Umbilical cord (tissue), 2 donors: ENCODE results near the gene ABHD1. TPM values are rescaled to one million over a fixed set of nuclear protein-coding genes. Genes with fewer than 3 reads are reported as not detected.
"Not testable (repeated sequence)": the region's sequence is repeated elsewhere in the genome, so short reads cannot be mapped to it uniquely, and the experiment has no call there.

Experiments
- DNase-seq: peaks from one replicate; pipeline ENCODE4 v3.0.0-alpha.2; 2015; ENCODE audit warnings: low spot score
- total RNA-seq: library from RNA; depleted of rRNA; stranded (reverse); fragments of >200 nt; gene quantifications from one replicate; pipeline ENCODE4 v1.2.3, GENCODE V29; 2014; ENCODE audit warnings: low replicate concordance; ENCODE audit not compliant: insufficient read depth

ABHD1 gene
- total RNA-seq = 1.2 TPM

DNA sequence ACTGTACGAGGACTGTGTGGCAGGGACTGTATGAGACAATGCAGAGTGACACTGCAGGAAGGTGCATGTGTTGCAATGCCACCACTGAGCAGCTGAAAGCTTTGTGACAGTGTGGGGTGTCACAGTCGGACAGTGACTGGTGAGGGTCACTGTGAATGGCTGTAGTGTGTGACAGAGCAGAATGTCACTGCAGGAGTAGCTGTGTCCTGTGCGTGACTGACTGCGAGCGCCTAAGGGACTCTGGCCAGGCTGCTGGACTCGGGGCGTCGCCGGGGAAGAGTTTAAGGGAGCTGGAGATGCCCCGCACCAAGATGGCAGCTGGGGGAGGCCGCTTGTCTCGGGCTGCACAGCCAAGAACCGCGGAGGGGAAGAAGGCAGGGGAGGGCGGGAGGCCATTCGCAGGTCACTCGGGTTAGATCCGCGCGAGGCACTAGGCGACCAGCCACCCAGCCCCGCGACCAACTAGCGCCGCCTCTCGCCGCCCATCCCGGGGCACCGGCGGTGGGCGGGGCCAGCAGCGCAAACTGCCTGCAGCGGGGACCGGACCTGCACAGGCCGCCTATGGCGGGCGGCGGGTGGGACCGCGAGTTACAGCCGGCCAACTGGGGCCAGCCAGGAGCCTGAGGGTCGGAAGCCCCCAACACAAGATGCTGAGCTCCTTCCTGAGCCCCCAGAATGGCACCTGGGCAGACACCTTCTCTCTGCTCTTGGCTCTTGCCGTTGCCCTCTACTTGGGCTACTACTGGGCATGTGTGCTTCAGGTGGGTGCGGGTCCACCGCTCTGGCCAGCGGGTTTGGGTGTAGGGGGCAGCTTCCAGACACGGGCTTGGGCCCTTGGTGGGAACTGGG is at the start of gene ABHD1:
ABHD1 (plus strand) TSS at position 514 of the 849 bp plus-strand sequence; CDS start at position 648, 134 bp downstream.
- DNase-seq = peak; percentile 19

DNA sequence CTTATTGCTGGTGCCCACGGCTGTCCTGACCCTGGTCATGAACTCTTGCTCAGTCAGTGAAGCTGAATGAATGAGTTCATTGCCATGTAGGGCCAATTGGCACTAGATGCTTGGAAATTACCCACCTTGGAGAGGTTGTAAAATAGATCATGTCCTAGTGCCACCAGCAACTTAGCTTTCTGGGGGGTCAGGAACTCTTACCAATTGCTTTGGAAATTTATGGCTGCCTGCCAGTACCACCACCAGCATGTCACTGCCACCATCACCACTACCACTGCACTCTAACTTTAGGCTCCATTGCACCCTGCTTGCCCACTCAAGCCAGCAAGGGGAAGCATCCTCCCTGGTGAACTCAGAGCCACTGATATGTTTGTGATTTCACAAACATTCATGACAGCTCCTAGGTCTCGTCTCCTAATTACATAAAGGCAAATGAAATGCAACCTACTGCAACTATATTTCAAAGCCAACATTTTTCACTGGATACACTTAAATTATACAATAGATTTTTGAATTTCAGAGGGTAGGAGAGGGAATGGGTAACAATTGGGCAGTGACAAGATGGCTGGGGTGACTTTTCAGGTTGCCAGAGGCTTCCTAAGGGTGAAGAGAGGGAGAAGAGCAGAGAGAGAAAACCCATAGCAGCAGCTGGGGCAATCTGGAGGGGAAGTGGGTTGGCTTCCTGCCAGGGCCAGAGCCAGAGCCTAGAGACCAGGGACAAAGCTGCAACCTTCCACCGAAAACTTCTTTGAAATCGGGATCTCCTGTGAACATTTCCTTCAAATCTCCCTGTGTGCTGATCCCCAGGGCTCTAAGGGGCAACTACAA is 48.7 kb upstream of the ABHD1 start:
- DNase-seq = peak; percentile 65

- DNase-seq = not testable (repeated sequence)
These were observed 48.1 kb upstream of the ABHD1 start for GRCh38 chr2:27075566-27075871.

DNA sequence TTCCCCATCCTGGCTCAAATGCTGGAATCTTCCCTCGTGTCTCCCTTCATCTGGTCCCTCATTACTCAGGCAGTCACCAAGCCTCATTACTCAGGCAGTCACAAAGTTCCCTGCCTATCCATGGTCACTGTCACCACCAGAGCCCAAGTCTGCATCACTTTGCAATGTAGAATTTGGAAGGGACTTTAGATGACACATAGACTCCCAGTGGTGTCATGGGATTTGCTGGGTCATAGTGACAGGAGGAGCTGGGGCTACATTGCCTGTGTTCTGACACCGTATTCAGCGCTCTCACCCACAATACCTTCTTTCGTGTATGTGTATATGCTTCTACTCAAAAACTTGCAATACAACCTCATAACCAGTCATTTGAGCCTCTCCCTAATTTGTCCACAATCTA is 47.3 kb upstream of the ABHD1 start:
- DNase-seq = no peak

- DNase-seq = no peak
These were observed 46.4 kb upstream of the ABHD1 start for GRCh38 chr2:27077231-27077630.

DNA sequence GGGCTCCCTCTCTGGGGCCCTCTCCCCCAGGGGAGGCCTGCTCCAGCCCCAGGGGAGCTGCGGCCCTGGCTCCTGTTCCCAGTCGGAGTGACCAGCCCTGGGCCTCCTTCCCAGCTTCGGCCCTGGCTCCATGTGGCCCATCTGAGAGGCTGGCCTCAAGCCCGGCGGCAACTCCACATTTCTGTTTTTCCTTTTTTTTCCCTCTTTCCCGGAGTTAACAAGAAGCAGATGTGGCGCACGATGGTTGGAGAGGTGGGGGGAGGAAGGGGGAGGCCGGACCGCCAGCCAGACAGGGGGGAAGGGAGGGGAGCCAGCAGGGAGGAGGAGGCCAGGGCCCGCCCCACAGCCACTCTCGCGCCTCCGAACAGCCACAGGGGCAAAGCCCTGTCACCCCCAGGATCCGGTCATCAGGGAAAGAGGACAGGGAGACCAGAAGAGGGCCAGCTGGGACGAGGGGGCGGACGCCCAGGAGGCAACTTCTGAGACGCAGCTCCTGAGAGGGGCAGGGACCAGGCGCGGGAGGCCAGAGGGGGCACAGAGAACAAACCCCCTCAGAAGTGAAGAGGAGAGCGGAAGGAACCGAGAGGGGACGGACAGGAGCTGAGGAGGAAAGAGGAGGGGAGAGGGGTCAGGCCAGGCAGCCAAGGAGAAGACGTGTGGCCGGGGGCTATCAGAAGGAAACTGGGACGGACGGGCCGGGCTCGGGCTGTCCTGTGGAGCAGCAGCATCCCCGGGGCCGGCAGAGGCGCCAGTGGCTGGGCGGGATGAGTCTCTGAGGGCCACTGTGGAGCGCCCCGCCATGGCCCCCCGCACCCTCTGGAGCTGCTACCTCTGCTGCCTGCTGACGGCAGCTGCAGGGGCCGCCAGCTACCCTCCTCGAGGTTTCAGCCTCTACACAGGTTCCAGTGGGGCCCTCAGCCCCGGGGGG is 45.1 kb upstream of the ABHD1 start, which contains the start of gene EMILIN1:
EMILIN1 (plus strand) TSS at position 349 of the 928 bp plus-strand sequence; CDS start at position 800, 451 bp downstream.
- peak; percentile 97 for DNase-seq

DNA sequence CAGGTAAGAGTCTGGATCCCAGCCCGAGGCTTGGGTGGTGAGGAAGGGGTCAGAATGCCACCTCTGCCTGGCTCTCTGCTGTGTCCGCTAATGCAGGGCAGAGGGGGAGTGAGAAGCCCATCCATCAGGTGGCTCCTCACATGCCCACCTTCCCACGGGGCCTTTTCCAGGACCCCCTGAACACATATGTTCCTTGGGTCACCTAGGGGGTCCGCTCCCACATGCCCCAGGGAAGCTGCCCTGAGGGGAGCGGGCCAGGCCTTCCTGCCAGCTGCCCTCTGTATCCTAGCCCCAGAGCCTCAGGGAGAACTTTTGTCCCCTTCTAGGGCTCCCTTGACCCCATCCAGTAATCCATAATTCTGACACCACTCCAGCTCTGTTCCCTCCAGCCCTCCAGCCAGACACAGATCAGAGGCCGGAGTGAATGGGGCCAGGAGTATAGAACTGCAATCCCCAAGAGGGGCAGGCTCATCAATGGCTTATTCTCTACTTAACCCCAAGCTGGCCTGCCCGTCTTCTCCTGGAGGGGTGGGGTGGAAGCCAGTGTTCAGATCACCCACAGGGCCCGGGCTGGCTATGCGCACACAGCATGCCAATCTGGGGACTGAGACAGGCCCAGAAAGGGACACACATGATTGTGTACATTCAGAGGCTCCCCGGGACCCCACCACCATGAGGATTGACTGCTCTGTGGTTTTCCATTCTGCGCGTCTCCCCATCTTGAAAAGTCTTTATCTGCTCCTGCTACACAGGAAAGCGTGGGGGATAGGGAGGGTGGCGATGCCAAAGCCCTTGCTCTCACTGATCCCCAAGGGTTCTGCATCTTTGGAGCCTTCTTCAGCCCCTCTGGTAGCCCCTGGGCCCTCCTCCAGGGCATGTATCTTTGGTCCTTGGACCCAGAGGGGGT is 44.1 kb upstream of the ABHD1 start:
- DNase-seq = no peak

GRCh38 chr2:27080140-27080469 is 43.5 kb upstream of the ABHD1 start:
- DNase-seq = no peak

GRCh38 chr2:27080603-27080936 is 43.0 kb upstream of the ABHD1 start:
- DNase-seq = no peak

- DNase-seq = no peak
These were observed 41.4 kb upstream of the ABHD1 start for GRCh38 chr2:27081984-27082772.

- no peak for DNase-seq
These were observed 40.7 kb upstream of the ABHD1 start for GRCh38 chr2:27082773-27083409.

GRCh38 chr2:27083410-27084296 is 40.0 kb upstream of the ABHD1 start:
- no peak for DNase-seq

DNA sequence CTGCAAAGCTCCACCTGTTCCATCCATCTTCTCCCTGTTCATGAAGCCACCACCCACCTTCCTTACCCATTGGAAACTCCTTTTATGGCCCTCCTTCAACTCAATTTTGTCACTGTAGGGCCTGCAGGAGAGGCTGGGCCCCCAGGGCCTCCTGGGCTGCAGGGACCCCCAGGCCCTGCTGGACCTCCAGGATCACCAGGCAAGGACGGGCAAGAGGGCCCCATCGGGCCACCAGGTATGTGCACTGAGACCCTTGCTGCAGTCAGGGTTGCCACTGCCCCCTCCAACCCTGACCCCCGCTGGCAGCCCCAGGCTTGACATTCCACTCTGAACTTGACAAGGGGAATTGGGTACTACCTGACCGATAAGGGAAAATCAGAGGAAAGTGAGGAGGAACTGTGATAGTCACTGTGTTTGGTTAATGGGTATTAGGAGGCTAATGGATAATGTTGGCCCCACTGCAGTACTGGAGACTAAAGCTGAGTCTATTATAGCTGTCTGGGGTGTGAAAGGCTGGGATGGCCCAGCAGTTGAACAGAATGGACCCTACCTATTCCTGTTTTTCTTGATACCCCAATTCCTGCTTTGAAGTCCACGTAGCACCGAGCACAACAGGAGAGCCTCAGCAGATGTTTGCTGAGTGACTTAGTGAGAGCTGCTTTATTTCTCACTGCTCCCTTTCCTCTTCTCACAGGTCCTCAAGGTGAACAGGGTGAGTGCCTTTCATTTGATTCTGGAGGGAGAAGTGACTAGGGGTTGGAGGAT is 39.1 kb upstream of the ABHD1 start:
- no peak for DNase-seq

DNA sequence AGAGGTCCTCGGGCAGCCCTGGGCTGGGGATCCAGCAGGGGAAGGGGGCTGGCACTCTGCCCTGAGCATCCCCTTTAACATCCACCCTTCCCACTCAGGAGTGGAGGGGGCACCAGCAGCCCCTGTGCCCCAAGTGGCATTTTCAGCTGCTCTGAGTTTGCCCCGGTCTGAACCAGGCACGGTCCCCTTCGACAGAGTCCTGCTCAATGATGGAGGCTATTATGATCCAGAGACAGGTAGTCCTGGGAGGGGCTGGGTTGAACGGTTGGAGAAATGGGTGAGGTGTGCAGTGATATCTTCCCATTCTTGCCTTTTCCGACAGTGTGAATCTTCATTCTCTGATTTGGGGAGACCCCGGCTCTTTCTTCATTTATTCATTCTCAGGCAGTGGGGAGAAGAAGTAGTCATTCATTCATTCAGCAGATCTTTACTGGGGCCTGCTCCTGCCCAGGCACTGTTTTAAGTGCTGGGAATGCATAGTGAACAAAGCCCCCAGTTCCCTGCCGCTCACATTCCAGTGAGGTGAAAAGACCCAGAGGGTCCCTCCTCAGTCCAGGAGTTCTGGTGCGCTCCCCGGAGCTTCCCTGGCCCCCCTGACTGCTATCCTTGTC is 38.4 kb upstream of the ABHD1 start:
- DNase-seq = no peak

- DNase-seq = peak; percentile 66
These were observed 37.9 kb upstream of the ABHD1 start for GRCh38 chr2:27085673-27086089.

- DNase-seq = peak; percentile 95
These were observed 37.4 kb upstream of the ABHD1 start for GRCh38 chr2:27086090-27086723.
